Measurements from ENCODE around the gene NMU.

Gene NMU

DNA sequence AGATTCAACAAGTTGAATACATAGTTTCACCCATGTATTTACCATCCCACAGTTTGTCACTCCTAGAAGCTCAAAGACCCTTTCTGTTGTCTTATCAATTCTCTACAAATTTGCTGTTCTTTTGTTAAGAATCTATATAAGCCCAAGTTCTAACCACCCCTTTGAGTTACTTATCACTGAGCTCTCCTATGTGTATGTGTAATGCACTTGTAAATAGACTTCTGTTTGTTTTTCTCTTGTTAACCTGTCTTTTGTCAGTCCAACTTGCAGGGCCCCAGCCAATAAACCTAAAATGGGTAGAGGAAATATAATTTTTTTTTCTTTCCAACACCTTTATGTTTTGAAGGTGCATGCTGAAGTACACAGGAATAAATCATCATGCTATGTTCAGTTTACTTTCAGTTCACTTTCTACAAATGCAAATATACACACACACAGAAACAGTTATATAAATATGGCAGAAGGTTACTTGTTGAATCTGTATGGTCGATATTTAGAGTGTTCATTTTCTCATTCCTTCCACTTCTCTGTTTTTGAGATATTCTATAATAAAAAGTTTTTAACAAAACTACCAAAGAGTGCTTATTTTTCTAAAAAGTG, 67.1 kb downstream of the NMU start:
- TF ChIP-seq TAF1 (IDR thresholded peaks at IDR 0.05; ENCODE audit: borderline replicate concordance, insufficient read depth, low read length) (no peak), POLR2AphosphoS5 (IDR thresholded peaks at IDR 0.05; ENCODE audit: low read depth, low read length) (no peak), FOXP2 (optimal IDR thresholded peaks at IDR 0.05; ENCODE audit: borderline replicate concordance, extremely low read depth, extremely low read length, insufficient read depth) (no peak), SIN3A (IDR thresholded peaks at IDR 0.05; ENCODE audit: borderline replicate concordance, insufficient read depth, low read length) (no peak)
- TF ChIP-seq, protein P1, sequence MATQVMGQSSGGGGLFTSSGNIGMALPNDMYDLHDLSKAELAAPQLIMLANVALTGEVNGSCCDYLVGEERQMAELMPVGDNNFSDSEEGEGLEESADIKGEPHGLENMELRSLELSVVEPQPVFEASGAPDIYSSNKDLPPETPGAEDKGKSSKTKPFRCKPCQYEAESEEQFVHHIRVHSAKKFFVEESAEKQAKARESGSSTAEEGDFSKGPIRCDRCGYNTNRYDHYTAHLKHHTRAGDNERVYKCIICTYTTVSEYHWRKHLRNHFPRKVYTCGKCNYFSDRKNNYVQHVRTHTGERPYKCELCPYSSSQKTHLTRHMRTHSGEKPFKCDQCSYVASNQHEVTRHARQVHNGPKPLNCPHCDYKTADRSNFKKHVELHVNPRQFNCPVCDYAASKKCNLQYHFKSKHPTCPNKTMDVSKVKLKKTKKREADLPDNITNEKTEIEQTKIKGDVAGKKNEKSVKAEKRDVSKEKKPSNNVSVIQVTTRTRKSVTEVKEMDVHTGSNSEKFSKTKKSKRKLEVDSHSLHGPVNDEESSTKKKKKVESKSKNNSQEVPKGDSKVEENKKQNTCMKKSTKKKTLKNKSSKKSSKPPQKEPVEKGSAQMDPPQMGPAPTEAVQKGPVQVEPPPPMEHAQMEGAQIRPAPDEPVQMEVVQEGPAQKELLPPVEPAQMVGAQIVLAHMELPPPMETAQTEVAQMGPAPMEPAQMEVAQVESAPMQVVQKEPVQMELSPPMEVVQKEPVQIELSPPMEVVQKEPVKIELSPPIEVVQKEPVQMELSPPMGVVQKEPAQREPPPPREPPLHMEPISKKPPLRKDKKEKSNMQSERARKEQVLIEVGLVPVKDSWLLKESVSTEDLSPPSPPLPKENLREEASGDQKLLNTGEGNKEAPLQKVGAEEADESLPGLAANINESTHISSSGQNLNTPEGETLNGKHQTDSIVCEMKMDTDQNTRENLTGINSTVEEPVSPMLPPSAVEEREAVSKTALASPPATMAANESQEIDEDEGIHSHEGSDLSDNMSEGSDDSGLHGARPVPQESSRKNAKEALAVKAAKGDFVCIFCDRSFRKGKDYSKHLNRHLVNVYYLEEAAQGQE (IDR thresholded peaks at IDR 0.05; ENCODE audit: insufficient read depth in 1 of 2, low read depth in 2 of 2, low read length in 2 of 2): no peak

DNA sequence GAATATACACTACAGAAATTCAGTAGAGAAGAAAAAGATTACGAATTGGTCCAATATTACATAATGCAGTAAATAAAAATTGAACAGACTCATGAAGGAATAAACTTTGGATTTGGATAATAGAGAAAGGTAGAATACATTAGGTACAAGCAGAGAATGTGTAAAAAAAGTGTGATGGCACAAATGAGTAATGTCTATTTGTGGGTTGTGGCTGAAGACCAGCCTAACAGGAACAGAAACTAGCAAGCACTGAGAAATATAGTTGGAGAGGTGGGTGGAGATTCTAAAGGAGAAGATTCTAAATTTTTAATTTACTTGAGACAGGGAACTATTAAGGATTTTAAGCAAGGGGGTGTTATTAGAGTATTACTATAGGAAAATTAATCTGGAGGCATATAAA, 74.2 kb downstream of the NMU start:
- TF ChIP-seq SIN3A (IDR thresholded peaks at IDR 0.05; ENCODE audit: borderline replicate concordance, insufficient read depth, low read length): no peak
- TF ChIP-seq, protein P1 (IDR thresholded peaks at IDR 0.05; ENCODE audit: insufficient read depth in 1 of 2, low read depth in 2 of 2, low read length in 2 of 2): no peak
- no peak for TF ChIP-seq POLR2AphosphoS5 (IDR thresholded peaks at IDR 0.05; ENCODE audit: low read depth, low read length)
- no peak for TF ChIP-seq FOXP2 (optimal IDR thresholded peaks at IDR 0.05; ENCODE audit: borderline replicate concordance, extremely low read depth, extremely low read length, insufficient read depth)
- no peak for TF ChIP-seq TAF1 (IDR thresholded peaks at IDR 0.05; ENCODE audit: borderline replicate concordance, insufficient read depth, low read length)

DNA sequence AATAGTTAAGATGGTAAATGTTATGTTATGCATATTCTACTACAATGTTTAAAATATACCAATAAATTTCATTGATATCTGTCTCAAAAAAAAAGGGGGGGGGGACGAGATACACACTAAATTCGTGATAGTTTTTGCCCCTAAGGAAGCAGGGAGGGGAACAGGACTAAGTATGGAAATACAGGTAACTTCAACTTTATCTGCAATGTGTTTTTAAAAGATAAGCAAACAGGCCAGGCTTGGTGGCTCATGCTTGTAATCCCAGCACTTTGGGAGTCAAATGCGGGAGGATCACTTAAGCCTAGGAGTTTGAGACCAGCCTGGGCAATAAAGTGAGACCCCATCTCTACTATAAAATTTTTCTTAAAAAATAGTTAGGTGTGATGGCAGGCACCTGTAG, 76.0 kb downstream of the NMU start:
- no peak for TF ChIP-seq FOXP2 (optimal IDR thresholded peaks at IDR 0.05; ENCODE audit: borderline replicate concordance, extremely low read depth, extremely low read length, insufficient read depth)
- TF ChIP-seq, protein P1 (IDR thresholded peaks at IDR 0.05; ENCODE audit: insufficient read depth in 1 of 2, low read depth in 2 of 2, low read length in 2 of 2): no peak

DNA sequence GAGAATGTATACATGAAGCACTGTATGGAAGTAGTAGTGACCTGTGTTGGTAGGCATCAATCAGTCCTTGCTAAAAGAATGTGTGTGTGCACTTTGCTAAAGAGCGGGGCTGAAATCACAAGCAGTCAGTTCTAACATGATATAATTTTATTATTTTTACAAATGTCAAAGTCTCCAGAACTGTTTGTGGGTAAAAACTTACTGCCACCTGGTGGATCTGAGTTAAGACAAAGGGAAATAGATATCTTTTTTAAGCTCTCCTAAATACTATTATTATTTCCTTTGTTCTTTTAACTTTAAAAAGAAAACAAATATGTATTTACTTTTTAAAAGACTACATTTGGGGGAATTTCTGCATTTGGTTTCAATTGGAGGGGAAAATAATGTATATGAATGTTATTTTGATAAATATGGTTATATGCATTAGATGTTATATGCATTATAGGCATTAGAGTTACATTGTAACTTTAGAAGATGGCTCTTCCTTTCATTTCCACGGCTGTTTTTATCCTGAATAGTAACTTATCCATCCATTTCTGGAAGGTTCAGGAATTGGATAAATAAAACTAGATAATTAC, 81.6 kb downstream of the NMU start:
- TF ChIP-seq SIN3A (IDR thresholded peaks at IDR 0.05; ENCODE audit: borderline replicate concordance, insufficient read depth, low read length): no peak
- TF ChIP-seq, protein P1 (IDR thresholded peaks at IDR 0.05; ENCODE audit: insufficient read depth in 1 of 2, low read depth in 2 of 2, low read length in 2 of 2): no peak
- TF ChIP-seq POLR2AphosphoS5 (IDR thresholded peaks at IDR 0.05; ENCODE audit: low read depth, low read length): no peak
- TF ChIP-seq TAF1 (IDR thresholded peaks at IDR 0.05; ENCODE audit: borderline replicate concordance, insufficient read depth, low read length): no peak
- no peak for TF ChIP-seq FOXP2 (optimal IDR thresholded peaks at IDR 0.05; ENCODE audit: borderline replicate concordance, extremely low read depth, extremely low read length, insufficient read depth)
